ENCODE results near the gene CCDC142. TPM values are rescaled to one million over a fixed set of nuclear protein-coding genes. Genes with fewer than 3 reads are reported as not detected.
"Not testable (repeated sequence)": the region's sequence is repeated elsewhere in the genome, so short reads cannot be mapped to it uniquely, and the experiment has no call there.

Gene CCDC142
- total and polyA plus RNA-seq, 7 donors = 1.4 to 8.7 (median 3.3) TPM

DNA sequence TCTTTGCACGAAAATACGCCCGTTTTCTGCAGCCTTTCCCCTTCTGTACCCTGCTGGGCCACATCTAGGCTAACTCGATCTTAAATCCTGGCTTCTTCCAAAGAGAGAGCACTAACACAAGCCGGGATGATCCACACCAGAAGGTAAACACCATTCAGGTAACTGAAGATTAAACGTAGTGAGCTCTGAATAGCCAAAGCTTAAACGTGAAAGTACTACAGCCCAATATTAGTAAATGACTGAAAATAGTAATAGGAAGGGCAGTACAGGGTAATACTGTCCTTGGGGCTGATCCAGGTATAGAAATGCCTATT is 9.9 kb downstream of the CCDC142 start:
- Histone ChIP-seq H3K27me3 (ENCODE audit: insufficient read depth in 3 of 3, low read length in 2 of 3) (no peaks in the 10 kb centered on the region), H3K4me3 (peak overlapping the region; percentile 99), H3K9me3 (no peaks in the 10 kb centered on the region), H3K4me1 (peaks cover 18% of the 10 kb centered on the region), H3K36me3 (ENCODE audit: insufficient read depth in 1 of 2, low read depth in 1 of 2) (peaks cover 2 to 36% of the 10 kb centered on the region in 2 donors), H3K27ac (peak overlapping the region; percentile 94)
- DNase-seq = no peak
- 5 to 11% (median 10%) methylated on average over 7 of the region's 7 CpGs for WGBS, 3 donors
- peak; percentile 6 to 16 (median 14) for ATAC-seq
- TF ChIP-seq, protein P1, sequence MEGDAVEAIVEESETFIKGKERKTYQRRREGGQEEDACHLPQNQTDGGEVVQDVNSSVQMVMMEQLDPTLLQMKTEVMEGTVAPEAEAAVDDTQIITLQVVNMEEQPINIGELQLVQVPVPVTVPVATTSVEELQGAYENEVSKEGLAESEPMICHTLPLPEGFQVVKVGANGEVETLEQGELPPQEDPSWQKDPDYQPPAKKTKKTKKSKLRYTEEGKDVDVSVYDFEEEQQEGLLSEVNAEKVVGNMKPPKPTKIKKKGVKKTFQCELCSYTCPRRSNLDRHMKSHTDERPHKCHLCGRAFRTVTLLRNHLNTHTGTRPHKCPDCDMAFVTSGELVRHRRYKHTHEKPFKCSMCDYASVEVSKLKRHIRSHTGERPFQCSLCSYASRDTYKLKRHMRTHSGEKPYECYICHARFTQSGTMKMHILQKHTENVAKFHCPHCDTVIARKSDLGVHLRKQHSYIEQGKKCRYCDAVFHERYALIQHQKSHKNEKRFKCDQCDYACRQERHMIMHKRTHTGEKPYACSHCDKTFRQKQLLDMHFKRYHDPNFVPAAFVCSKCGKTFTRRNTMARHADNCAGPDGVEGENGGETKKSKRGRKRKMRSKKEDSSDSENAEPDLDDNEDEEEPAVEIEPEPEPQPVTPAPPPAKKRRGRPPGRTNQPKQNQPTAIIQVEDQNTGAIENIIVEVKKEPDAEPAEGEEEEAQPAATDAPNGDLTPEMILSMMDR (IDR thresholded peaks at IDR 0.05) = no peak
- intact Hi-C loops (cut with DNase I) = no loop called here

DNA sequence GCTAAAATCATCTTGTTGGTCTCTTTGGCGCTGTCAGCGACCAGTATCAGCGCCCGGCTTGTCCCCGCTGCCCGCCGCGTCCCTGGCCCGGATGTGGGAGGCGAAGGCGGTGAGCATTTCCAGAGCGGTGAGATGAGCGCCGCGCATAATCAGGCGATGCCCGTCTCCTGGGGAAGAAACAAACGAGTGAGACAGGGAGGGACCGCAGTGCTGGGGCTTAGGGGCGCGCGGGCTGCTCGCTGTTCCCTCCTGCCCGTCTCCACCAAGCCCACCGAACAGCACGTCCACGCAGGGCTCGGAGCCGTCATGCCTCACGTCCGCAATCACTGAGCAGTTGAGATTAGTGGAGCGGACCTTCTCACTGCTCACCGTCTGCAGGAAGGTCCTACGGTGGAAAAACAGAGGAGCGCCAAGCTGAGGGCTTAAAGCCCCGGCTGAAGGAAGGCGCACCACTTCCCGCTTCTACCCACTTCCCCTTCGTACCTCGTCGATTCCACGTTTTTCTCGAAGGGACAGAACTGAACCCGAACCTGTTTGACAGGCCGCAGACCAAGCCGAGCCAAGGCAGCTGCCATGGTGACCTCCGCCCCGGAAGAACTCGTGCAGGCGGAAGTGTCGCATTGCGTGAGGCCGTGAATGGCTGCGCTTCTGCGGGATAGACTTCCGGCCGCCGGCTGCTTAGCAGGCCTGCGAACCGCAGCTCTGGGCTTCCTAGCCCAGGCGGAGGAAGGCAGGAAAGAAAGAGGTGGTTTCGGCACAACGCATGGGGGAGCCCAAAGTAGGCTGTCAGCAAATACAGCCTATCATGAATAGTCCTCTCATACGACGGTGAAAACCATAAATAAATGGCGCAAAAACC is 10.5 kb downstream of the CCDC142 start, which contains the start of gene MRPL53:
Gene MRPL53 (minus strand): TSS at position 595 of the 859 bp plus-strand sequence. CDS start 20 bp downstream, at position 575.
- H3K4me1 ChIP-seq = peaks cover 18% of the 10 kb centered on the region
- WGBS, 3 donors = 0 to 1% (median 1%) methylated on average over 66 of the region's 66 CpGs
- ATAC-seq = peak; percentile 93 to 97 (median 94)
- H3K4me3 ChIP-seq = peak within 1 kb of the TSS; percentile 99
- DNase-seq = peak; percentile 95 to 98
- H3K27me3 ChIP-seq (ENCODE audit: insufficient read depth in 3 of 3, low read length in 2 of 3) = no peaks in the 10 kb centered on the region
- H3K9me3 ChIP-seq = no peaks in the 10 kb centered on the region
- H3K36me3 ChIP-seq (ENCODE audit: insufficient read depth in 1 of 2, low read depth in 1 of 2) = peaks cover 2 to 31% of the 10 kb centered on the region in 2 donors
- intact Hi-C loops (cut with DNase I) = no loop called here
- TF ChIP-seq, protein P1 (IDR thresholded peaks at IDR 0.05) = no peak
- H3K27ac ChIP-seq = peak within 1 kb of the TSS; percentile 94

DNA sequence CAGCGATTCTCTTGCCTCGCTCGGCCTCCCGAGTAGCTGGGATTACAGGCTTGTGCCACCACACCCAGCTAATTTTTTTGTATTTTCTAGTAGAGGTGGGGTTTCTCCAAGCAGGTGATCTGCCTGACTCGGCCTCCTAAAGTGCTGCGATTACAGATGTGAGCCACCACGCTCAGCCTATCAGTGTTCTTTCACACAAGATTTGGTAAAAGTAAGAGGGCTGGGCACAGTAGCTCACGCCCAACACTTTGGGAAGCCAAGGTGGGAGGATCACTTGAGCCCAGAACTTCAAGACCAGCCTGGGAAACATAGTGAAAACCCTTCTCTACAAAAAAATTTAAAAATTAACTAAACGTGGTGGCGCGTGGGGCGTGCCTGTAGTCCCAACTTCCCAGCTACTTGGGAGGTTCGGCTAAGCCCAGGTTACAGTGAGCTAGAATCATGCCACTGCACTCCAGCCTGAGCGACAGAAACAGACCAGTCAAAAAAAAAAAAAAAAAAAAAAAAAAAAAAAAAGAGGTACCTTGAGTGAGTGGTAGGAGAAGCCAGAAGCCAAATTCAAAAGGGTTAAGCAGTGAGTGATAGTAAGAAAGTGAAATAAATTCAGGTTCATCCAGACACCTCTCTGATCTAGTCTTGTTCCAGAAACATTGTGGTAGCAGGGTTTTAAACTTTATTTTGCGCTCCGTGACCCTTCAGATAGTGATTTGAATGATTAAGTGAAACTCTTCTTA is 11.3 kb downstream of the CCDC142 start:
- Histone ChIP-seq H3K27ac (peak overlapping the region; percentile 94), H3K4me3 (peak overlapping the region; percentile 99), H3K4me1 (peaks cover 18% of the 10 kb centered on the region), H3K27me3 (ENCODE audit: insufficient read depth in 3 of 3, low read length in 2 of 3) (no peaks in the 10 kb centered on the region), H3K9me3 (no peaks in the 10 kb centered on the region), H3K36me3 (ENCODE audit: insufficient read depth in 1 of 2, low read depth in 1 of 2) (peaks cover 2 to 31% of the 10 kb centered on the region in 2 donors)
- intact Hi-C loops (cut with DNase I) = no loop called here
- ATAC-seq (no peak), DNase-seq (no peak)
- 54 to 63% (median 61%) methylated on average over 16 of the region's 16 CpGs for WGBS, 3 donors
- TF ChIP-seq, protein P1 (IDR thresholded peaks at IDR 0.05) = no peak

DNA sequence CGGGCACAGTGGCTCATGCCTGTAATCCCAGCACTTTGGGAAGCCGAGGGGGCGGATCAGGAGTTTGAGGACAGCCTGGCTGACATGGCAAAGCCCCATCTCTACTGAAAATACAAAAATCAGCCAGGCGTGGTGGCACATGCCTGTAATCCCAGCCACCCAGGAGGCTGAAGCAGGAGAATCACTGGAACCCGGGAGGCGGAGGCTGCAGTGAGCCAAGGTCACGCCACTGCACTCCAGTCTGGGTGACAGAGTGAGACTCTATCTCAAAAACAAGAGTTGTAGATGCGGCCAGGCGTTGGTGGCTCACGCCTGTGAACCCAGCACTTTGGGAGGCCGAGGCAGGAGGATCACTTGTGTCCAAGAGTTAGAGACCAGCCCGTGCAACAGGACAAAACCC is 12.1 kb downstream of the CCDC142 start:
- WGBS, 3 donors = 89 to 94% (median 91%) methylated on average over 12 of the region's 12 CpGs
- H3K27ac ChIP-seq; ATAC-seq; H3K9me3 ChIP-seq; intact Hi-C loops (cut with DNase I); DNase-seq; H3K27me3 ChIP-seq (ENCODE audit: insufficient read depth in 3 of 3, low read length in 2 of 3): not testable (repeated sequence)
- peak overlapping the region; percentile 99 for H3K4me3 ChIP-seq
- peaks cover 0 to 30% of the 10 kb centered on the region in 2 donors for H3K36me3 ChIP-seq (ENCODE audit: insufficient read depth in 1 of 2, low read depth in 1 of 2)
- H3K4me1 ChIP-seq = peaks cover 22% of the 10 kb centered on the region

DNA sequence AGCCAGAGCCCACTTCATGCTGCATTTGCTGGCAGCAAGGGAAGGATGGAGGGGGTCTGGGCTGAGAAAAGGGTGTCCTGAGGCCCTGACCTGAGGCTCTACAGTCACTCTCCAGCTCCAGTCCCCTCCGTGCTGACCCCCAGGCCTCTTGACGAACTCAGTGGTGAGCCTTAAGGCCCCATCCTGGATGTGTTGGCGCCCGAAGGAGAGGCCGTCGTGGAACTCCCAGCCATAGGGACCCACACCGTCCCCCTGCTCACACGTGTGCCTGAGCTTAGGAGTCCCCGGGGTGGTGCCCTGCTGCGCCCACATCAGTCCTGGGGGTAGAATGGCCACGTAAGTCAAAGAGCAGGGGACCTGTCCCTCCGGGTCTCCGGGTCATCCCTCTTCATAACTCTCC is 18.4 kb downstream of the CCDC142 start:
- DNase-seq (no peak), ATAC-seq (peak in 2 of 4 donors; percentile 1 to 4)
- Histone ChIP-seq H3K4me3 (peak overlapping the region; percentile 83), H3K36me3 (ENCODE audit: insufficient read depth in 1 of 2, low read depth in 1 of 2) (peaks cover 3 to 26% of the 10 kb centered on the region in 2 donors), H3K9me3 (no peaks in the 10 kb centered on the region), H3K27ac (peak overlapping the region; percentile 84), H3K27me3 (ENCODE audit: insufficient read depth in 3 of 3, low read length in 2 of 3) (no peaks in the 10 kb centered on the region), H3K4me1 (peaks cover 15% of the 10 kb centered on the region)
- TF ChIP-seq, protein P1 (IDR thresholded peaks at IDR 0.05) = no peak
- intact Hi-C loops (cut with DNase I) = loop anchor here in 1 of 2 donors (10.0 kb wide), 1 partner anchor 730 kb away; the partner anchor contains the start of gene TPRKB
- 4 to 9% (median 5%) methylated on average over 13 of the region's 13 CpGs for WGBS, 3 donors

Data from psoas muscle (tissue), 8 donors.